GM12865 (cell line): Measurements from ENCODE around the gene MYO1E.

Experiments used
- DNase-seq: peaks from one replicate; pipeline ENCODE4 v3.0.0; 2010; ENCODE audit warnings: low read depth
- H3K4me3 ChIP-seq: 2 replicates; pipeline ENCODE4 v1.5.1; 2011; ENCODE audit warnings: mild to moderate bottlenecking, low read depth, low read length, control low read depth
- TF ChIP-seq, protein P1 (sequence below): IDR thresholded peaks from 2 replicates; pipeline ENCODE4 v1.5.1; 2011; ENCODE audit warnings: low read length, control low read depth, low read depth, inconsistent platforms; ENCODE audit not compliant: insufficient read depth; ENCODE audit errors: missing control alignments

The MYO1E gene

DNA sequence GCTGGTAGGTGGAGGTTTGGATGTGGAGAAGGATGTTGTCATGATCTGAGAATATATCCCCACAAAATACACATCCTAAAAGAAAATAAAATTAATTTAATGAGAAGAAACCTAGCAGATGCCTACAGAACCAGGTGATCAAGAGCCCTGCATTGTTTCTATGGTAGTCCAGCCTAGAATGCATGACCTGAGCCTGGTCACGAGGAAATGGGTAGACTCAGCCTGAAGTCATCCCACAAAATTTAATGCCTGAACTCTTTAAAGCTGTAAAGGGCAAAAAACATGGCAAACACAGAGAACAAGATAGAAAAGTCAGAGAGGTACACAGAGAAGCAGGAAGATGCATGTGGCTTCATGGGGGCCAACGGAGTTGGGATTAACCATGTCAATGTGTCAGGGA is 130.0 kb downstream of the MYO1E start:
- TF ChIP-seq, protein P1, sequence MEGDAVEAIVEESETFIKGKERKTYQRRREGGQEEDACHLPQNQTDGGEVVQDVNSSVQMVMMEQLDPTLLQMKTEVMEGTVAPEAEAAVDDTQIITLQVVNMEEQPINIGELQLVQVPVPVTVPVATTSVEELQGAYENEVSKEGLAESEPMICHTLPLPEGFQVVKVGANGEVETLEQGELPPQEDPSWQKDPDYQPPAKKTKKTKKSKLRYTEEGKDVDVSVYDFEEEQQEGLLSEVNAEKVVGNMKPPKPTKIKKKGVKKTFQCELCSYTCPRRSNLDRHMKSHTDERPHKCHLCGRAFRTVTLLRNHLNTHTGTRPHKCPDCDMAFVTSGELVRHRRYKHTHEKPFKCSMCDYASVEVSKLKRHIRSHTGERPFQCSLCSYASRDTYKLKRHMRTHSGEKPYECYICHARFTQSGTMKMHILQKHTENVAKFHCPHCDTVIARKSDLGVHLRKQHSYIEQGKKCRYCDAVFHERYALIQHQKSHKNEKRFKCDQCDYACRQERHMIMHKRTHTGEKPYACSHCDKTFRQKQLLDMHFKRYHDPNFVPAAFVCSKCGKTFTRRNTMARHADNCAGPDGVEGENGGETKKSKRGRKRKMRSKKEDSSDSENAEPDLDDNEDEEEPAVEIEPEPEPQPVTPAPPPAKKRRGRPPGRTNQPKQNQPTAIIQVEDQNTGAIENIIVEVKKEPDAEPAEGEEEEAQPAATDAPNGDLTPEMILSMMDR: no peak
- DNase-seq: no peak
- no peak overlapping the region for H3K4me3 ChIP-seq

GRCh38 chr15:59240036-59240435 is 132.6 kb downstream of the MYO1E start:
- no peak overlapping the region for H3K4me3 ChIP-seq
- TF ChIP-seq, protein P1: no peak
- no peak for DNase-seq

DNA sequence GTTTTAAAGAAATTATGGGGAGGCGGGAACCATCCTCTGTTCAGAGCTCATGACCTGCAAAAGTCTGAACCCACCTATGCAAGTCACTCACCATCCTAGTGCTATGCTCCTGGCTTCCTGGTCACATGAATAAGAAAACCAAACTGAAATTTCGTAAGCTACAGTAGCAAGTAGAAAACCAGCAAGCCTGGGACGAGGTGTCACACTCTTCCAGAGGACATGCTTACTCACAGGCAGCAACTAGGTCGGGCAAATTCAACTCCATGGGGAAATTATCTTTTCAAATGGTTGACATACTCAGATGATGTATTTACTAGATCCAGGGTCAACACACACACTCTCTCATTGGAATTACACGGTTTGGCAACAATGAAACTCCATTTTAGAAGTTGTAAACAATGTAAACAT is 134.7 kb downstream of the MYO1E start:
- H3K4me3 ChIP-seq: peak overlapping the region; percentile 59
- TF ChIP-seq, protein P1: no peak
- DNase-seq: peak; percentile 84

DNA sequence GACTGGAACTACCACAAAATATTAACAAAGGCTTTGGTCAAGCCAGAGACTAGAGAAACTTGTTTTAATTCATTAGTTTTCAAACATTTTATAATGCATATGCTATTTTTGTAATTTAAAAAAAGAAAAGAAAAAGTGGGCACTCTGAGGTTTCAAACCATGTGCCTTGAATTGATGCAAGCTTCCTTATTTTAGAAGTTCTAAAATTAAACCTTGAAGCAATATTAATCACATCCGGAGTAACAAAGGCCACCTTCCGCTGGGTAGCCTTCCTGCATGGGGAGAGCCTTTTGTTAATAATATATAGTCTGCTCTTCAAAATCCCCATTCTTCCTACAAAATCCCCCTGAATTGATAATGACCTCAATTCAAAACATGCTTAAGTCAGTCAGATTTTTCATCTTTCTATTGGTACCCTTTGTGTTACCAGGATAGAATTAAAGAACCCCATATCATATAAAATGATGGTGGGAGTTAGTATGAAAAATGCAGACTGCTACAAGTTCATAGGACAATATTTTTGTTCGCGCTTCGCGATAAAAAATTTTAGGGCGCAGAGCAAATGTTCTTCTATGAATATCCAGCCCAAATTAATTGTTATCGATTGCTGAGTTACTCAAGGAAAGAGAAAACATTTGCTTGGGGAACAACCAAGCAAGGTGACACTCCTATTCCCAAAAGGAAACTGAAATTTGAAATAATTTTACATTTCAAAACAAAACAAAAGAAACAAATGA is 135.4 kb downstream of the MYO1E start:
- peak overlapping the region; percentile 59 for H3K4me3 ChIP-seq
- DNase-seq: peak; percentile 84
- TF ChIP-seq, protein P1: no peak

DNA sequence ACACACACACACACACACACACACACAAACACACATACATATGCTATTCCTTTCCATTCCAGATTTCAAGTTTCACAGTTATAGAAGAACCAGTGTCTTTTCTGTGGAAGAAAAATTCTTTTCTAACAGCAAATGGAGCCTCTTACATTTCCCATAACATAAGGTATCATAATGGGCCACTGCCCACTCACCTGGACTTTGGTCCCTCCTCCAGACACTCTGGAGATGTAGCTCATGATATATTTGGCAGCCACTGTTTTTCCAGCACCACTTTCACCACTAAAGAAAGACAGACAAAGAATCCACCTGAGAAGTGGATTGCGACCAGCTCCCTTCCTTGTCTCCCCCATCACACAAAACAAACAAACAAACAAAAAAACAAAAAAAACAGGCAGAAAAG is 136.3 kb downstream of the MYO1E start:
- DNase-seq: no peak
- TF ChIP-seq, protein P1: no peak
- peak overlapping the region; percentile 59; the same call in 1 of the 2 replicates for H3K4me3 ChIP-seq

DNA sequence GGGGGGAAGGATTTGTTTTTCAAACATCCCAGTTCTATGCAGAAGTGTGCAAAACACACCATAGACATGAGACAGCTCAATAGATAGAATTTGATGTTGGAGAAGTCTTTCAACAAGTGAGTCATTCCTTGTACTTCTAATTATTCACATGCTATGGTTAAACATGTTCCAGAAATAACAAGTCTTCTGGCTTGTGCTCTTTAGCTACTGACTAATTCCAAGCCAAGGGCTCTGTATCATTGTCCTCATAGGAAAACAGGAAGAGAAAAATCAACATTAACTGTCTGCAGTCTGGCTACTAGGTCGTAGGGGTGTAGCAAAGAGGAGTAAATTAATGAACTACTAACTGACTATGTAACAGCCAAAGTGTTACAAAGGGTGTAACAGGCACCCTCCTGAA is 140.2 kb downstream of the MYO1E start:
- DNase-seq: no peak
- TF ChIP-seq, protein P1: no peak
- no peak overlapping the region for H3K4me3 ChIP-seq
